Measurements from ENCODE around the gene PTPRM.

DNA sequence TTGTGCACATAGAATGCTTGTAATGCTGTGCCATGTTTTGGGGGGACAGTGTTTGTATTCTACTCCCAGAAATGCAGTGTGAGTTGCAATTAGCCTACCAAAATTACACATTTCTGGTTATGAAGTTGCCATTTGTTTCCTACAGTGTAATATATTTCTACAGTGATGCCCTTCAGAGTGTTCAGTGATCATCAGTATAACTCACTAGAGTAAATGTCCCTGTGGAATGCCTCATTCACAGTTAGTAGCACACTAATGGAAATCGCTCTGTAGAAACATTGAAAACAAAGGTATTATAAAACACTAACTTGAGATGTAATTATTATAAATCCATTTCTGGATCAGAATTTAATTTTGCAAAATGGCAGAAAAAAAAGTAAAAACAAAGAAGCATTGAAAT, 498.7 kb downstream of the PTPRM start:
- TF ChIP-seq, protein P1, sequence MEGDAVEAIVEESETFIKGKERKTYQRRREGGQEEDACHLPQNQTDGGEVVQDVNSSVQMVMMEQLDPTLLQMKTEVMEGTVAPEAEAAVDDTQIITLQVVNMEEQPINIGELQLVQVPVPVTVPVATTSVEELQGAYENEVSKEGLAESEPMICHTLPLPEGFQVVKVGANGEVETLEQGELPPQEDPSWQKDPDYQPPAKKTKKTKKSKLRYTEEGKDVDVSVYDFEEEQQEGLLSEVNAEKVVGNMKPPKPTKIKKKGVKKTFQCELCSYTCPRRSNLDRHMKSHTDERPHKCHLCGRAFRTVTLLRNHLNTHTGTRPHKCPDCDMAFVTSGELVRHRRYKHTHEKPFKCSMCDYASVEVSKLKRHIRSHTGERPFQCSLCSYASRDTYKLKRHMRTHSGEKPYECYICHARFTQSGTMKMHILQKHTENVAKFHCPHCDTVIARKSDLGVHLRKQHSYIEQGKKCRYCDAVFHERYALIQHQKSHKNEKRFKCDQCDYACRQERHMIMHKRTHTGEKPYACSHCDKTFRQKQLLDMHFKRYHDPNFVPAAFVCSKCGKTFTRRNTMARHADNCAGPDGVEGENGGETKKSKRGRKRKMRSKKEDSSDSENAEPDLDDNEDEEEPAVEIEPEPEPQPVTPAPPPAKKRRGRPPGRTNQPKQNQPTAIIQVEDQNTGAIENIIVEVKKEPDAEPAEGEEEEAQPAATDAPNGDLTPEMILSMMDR (conservative IDR thresholded peaks at IDR 0.05; ENCODE audit: low read length), result no peak
- no peak for TF ChIP-seq EZH2phosphoT487 (IDR thresholded peaks at IDR 0.05; ENCODE audit: borderline replicate concordance)

Measured in Loucy (cell line).